H1 (cell line): ENCODE results near the gene ATAT1. TPM values are rescaled to one million over a fixed set of nuclear protein-coding genes. Genes with fewer than 3 reads are reported as not detected.

Experiments
- BACH1 ChIP-seq: IDR thresholded peaks from 2 replicates; pipeline ENCODE4 v1.6.1; 2012; ENCODE audit warnings: low read length, improper control_type of control experiment
- GABPA ChIP-seq: IDR thresholded peaks from 2 replicates; pipeline ENCODE4 v1.6.1; 2011; ENCODE audit warnings: mild to moderate bottlenecking, low read length, moderate library complexity, borderline replicate concordance; ENCODE audit not compliant: insufficient read depth
- PHF8 ChIP-seq: fragments of 200-600 bp; sonication (generic); conservative IDR thresholded peaks from 2 replicates; pipeline ENCODE4 v1.7.1; 2012; ENCODE audit warnings: low read depth, mild to moderate bottlenecking, inconsistent platforms, low read length, moderate library complexity
- POLR2A ChIP-seq, 2 experiments: IDR thresholded peaks; 1 replicate in 1 of 2; 2 replicates in 1 of 2; pipeline ENCODE4 v1.6.1; 2011; ENCODE audit warnings: low read depth in 2 of 2, low read length in 2 of 2, mild to moderate bottlenecking in 2 of 2; ENCODE audit errors: control extremely low read depth in 1 of 2
- RAD21 ChIP-seq, 2 experiments: IDR thresholded peaks in 1 of 2; conservative IDR thresholded peaks in 1 of 2; 2 replicates each; pipeline ENCODE4 v1.6.1; 2011; ENCODE audit warnings: low read depth in 2 of 2, low read length in 2 of 2, improper control_type of control experiment in 1 of 2, inconsistent platforms in 1 of 2, mild to moderate bottlenecking in 1 of 2, moderate library complexity in 1 of 2
- RXRA ChIP-seq: IDR thresholded peaks from 2 replicates; pipeline ENCODE4 v1.6.1; 2011; ENCODE audit warnings: low read depth, mild to moderate bottlenecking, low read length, moderate library complexity; ENCODE audit not compliant: insufficient read depth
- SIN3A ChIP-seq, 2 experiments: IDR thresholded peaks in 1 of 2; conservative IDR thresholded peaks in 1 of 2; 2 replicates each; pipeline ENCODE4 v1.6.1; 2011 to 2012; ENCODE audit warnings: low read length in 2 of 2, improper control_type of control experiment in 1 of 2, low read depth in 1 of 2, mild to moderate bottlenecking in 1 of 2
- TAF1 ChIP-seq: IDR thresholded peaks from 2 replicates; pipeline ENCODE4 v1.6.1; 2011; ENCODE audit warnings: mild to moderate bottlenecking, low read depth, low read length
- YY1 ChIP-seq: IDR thresholded peaks from 2 replicates; pipeline ENCODE4 v1.6.1; 2011; ENCODE audit warnings: low read depth, mild to moderate bottlenecking, low read length
- polyA plus RNA-seq, 7 experiments: library from polyadenylated mRNA; depleted of rRNA in 3 of 7; stranded (reverse) in 5 of 7; unstranded in 2 of 7; fragments of >200 nt in 5 of 7; fragments of 200-250 nt in 2 of 7; gene quantifications; 1 replicate in 5 of 7; 2 replicates in 1 of 7; 4 replicates in 1 of 7; pipeline versions ENCODE4 v1.2.1 to v1.2.3, GENCODE V29; 2011 to 2013; ENCODE audit warnings: missing spikeins in 2 of 7, mixed read lengths in 2 of 7
- total RNA-seq: library from RNA; stranded (reverse); fragmentation: NEBNext Ultra II Directional; extraction: Animal tissue kit (Norgen Biotek cat#: 25700); gene quantifications from 2 replicates; pipeline ENCODE4 v1.2.1, GENCODE V29; 2021

The ATAT1 gene
- total and polyA plus RNA-seq, 2 of the 8 experiments (the other 6 are each of a cell fraction or from before 2014, with no cell fraction given) = 14.4 to 14.6 TPM

GRCh38 chr6:30626484-30627366 lies at the start of gene ATAT1 (continued):
- TF ChIP-seq RAD21 (IDR thresholded peaks at IDR 0.05 in 1 of 2, conservative IDR thresholded peaks at IDR 0.05 in 1 of 2; ENCODE audit: low read depth in 2 of 2, low read length in 2 of 2) = peak in 1 of 2 experiments; percentile 29; a peak in 2 of 4 replicates
- no peak for TF ChIP-seq BACH1
- peak; percentile 62 to 93 for TF ChIP-seq POLR2A (IDR thresholded peaks at IDR 0.05; ENCODE audit: control extremely low read depth in 1 of 2, low read depth in 2 of 2, low read length in 2 of 2)
- TF ChIP-seq YY1 = peak; percentile 30; the same call in 1 of the 2 replicates
- no peak for TF ChIP-seq RXRA
- peak; percentile 95 to 98 for TF ChIP-seq SIN3A (conservative IDR thresholded peaks at IDR 0.05 in 1 of 2, IDR thresholded peaks at IDR 0.05 in 1 of 2; ENCODE audit: low read depth in 1 of 2, low read length in 2 of 2)
- peak; percentile 84 for TF ChIP-seq GABPA
- peak; percentile 76 for TF ChIP-seq PHF8
- TF ChIP-seq TAF1 = peak; percentile 67
